ENCODE data around the gene ZNF132.
"Not testable (repeated sequence)": the region's sequence is repeated elsewhere in the genome, so short reads cannot be mapped to it uniquely, and the experiment has no call there.

The ZNF132 gene

DNA sequence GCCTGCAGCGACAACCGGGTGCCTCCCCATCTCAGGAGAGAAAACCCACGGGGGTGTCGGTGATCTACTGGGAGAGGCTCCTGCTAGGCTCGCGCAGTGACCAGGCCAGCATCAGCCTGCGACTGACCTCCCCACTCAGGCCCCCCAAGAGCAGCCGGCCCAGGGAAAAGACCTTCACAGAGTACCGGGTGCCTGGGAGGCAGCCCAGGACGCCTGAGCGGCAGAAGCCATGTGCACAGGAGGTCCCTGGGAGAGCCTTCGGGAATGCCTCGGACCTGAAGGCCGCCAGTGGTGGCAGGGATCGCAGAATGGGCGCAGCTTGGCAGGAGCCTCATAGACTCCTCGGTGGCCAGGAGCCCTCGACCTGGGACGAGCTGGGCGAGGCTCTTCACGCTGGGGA lies 15.4 kb upstream of the ZNF132 start:
- no peak overlapping the region for H3K9ac ChIP-seq (ENCODE audit: low read length)
- no peak overlapping the region for H3K4me3 ChIP-seq (ENCODE audit: low read length)
- H3K36me3 ChIP-seq (ENCODE audit: control insufficient read depth, insufficient read depth, low read length), result peaks cover 11% of the 10 kb centered on the region
- no peak overlapping the region for H3K27ac ChIP-seq (ENCODE audit: low read depth, low read length)
- H3K4me1 ChIP-seq (ENCODE audit: control insufficient read depth, insufficient read depth, low read length), result peaks cover 3% of the 10 kb centered on the region
- H3K27me3 ChIP-seq (ENCODE audit: control insufficient read depth, insufficient read depth, low read length), result no peaks in the 10 kb centered on the region

GRCh38 chr19:58453743-58454142 lies 13.8 kb upstream of the ZNF132 start:
- Histone ChIP-seq H3K27ac (ENCODE audit: low read depth, low read length) (no peak overlapping the region), H3K27me3 (ENCODE audit: control insufficient read depth, insufficient read depth, low read length) (no peaks in the 10 kb centered on the region), H3K4me3 (ENCODE audit: low read length) (no peak overlapping the region), H3K4me1 (ENCODE audit: control insufficient read depth, insufficient read depth, low read length) (peaks cover 3% of the 10 kb centered on the region), H3K9ac (ENCODE audit: low read length) (no peak overlapping the region), H3K36me3 (ENCODE audit: control insufficient read depth, insufficient read depth, low read length) (peaks cover 11% of the 10 kb centered on the region)

DNA sequence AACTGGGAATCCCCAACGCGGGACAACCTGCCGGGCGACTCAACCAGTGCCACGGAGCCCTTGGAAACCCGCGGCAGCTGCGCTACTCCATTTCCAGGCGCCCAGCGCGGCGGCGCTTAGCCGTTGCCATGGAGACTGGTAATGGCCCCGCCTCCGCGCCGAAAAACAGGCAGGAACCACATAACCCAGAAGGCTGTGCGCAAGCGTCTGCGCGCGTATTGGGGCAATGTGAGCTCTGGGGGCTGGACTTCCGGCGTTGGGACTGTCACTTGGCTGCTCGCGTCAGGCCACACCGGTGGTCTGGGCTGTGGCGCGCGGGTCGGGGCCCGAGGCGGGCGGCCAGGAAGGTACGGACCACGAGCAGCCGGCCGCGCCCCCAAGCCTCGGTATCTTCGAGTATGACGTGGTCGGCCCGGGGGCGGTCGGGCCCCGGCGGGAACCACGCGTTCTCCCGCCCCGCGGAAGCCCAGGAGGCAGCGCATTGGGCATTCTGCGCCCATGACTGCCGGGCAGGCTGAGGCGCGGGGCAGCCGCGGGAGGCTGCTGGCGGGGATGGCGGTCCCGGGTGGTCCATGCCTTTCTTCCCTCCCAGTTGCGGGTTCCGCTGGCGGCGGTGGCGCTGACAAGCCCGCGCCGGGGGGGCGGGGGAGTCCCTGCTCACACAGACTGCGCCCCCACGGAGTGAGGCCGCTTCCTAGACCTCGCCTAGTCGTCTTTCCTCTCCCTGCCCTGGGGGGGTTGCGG lies 11.6 kb upstream of the ZNF132 start, which contains the start of gene ZNF324B:
Gene ZNF324B (plus strand): TSS at position 265 of the 744 bp plus-strand sequence. CDS start 2,080 bp downstream, outside the sequence.
- Histone ChIP-seq H3K9ac (ENCODE audit: low read length) (no peak within 1 kb of the TSS), H3K36me3 (ENCODE audit: control insufficient read depth, insufficient read depth, low read length) (peaks cover 11% of the 10 kb centered on the region), H3K27me3 (ENCODE audit: control insufficient read depth, insufficient read depth, low read length) (no peaks in the 10 kb centered on the region), H3K27ac (ENCODE audit: low read depth, low read length) (peak within 1 kb of the TSS; percentile 54), H3K4me1 (ENCODE audit: control insufficient read depth, insufficient read depth, low read length) (peaks cover 3% of the 10 kb centered on the region), H3K4me3 (ENCODE audit: low read length) (peak within 1 kb of the TSS; percentile 77)

DNA sequence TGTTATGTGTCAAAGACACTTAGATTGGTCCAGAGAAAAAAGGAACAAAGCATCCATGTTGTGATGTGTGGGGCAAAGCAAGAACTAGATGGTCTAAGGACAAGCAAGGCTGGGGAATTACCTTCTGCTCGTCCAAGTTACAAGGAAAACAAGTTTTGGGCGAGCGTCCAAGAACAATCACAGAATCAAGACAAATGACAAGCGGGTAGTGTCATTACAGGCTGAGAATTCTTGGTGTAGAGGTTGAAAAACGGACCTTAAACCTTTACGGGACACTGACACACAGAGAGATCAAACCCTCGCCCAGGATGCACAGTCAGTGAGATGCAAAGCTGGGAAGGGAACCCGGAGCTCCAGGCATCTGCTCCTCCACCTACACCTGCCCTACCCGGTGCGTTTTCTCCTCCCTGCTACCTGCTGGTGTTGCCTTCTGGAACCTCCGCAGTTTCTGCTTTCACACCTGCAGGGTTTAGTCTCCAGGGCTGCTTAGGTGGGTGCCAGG lies 11.0 kb upstream of the ZNF132 start:
- Histone ChIP-seq H3K4me1 (ENCODE audit: control insufficient read depth, insufficient read depth, low read length) (peaks cover 3% of the 10 kb centered on the region), H3K27me3 (ENCODE audit: control insufficient read depth, insufficient read depth, low read length) (no peaks in the 10 kb centered on the region), H3K4me3 (ENCODE audit: low read length) (peak overlapping the region; percentile 77), H3K36me3 (ENCODE audit: control insufficient read depth, insufficient read depth, low read length) (peaks cover 7% of the 10 kb centered on the region), H3K9ac (ENCODE audit: low read length) (no peak overlapping the region), H3K27ac (ENCODE audit: low read depth, low read length) (no peak overlapping the region)

- H3K4me1 ChIP-seq (ENCODE audit: control insufficient read depth, insufficient read depth, low read length); H3K36me3 ChIP-seq (ENCODE audit: control insufficient read depth, insufficient read depth, low read length); H3K9ac ChIP-seq (ENCODE audit: low read length); H3K4me3 ChIP-seq (ENCODE audit: low read length); H3K27me3 ChIP-seq (ENCODE audit: control insufficient read depth, insufficient read depth, low read length); H3K27ac ChIP-seq (ENCODE audit: low read depth, low read length): not testable (repeated sequence)
These were observed 10.0 kb upstream of the ZNF132 start for GRCh38 chr19:58449980-58450379.

GRCh38 chr19:58448860-58449259 lies 8.9 kb upstream of the ZNF132 start:
- not testable (repeated sequence) for H3K4me1 ChIP-seq (ENCODE audit: control insufficient read depth, insufficient read depth, low read length); H3K36me3 ChIP-seq (ENCODE audit: control insufficient read depth, insufficient read depth, low read length); H3K27ac ChIP-seq (ENCODE audit: low read depth, low read length); H3K4me3 ChIP-seq (ENCODE audit: low read length); H3K9ac ChIP-seq (ENCODE audit: low read length); H3K27me3 ChIP-seq (ENCODE audit: control insufficient read depth, insufficient read depth, low read length)

DNA sequence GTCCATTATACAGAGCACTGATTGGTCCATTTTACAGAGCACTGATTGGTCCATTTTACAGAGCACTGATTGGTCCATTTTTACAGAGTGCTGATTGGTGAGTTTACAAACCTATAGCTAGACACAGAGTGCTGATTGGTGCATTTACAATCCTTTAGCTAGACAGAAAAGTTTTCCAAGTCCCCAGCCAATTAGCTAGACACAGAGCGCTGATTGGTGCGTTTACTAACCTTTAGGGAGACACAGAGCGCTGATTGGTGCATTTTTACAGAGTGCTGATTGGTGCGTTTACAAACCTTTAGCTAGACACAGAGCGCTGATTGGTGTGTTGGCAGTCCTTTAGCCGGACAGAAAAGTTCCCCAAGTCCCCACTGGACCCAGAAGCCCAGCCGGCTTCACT lies 3.0 kb upstream of the ZNF132 start:
- H3K27me3 ChIP-seq (ENCODE audit: control insufficient read depth, insufficient read depth, low read length); H3K4me3 ChIP-seq (ENCODE audit: low read length); H3K4me1 ChIP-seq (ENCODE audit: control insufficient read depth, insufficient read depth, low read length); H3K9ac ChIP-seq (ENCODE audit: low read length); H3K27ac ChIP-seq (ENCODE audit: low read depth, low read length); H3K36me3 ChIP-seq (ENCODE audit: control insufficient read depth, insufficient read depth, low read length): not testable (repeated sequence)

DNA sequence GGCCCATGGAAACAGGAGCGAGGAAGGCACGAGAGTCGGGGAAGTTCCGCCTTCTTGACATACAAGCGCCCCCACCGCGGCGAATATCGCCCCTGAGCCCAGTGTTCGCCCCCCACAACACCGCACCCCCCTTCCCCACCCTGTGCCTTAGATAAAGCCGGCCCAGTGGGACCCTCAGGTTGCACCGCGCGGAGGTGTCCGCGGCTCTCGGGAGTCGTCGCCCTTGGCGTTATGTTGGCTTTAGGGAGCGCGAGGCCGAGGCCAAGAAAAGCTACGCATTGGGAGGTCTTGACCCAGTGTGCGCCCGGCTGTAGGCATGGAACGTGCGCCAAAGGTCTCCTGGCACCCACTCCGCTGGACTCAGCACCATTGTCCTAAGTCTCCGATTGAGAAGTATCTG lies 603 bp upstream of the ZNF132 start:
- peak overlapping the region; percentile 76 for H3K27ac ChIP-seq (ENCODE audit: low read depth, low read length)
- peaks cover 5% of the 10 kb centered on the region for H3K4me1 ChIP-seq (ENCODE audit: control insufficient read depth, insufficient read depth, low read length)
- peaks cover 16% of the 10 kb centered on the region for H3K36me3 ChIP-seq (ENCODE audit: control insufficient read depth, insufficient read depth, low read length)
- H3K4me3 ChIP-seq (ENCODE audit: low read length), result peak overlapping the region; percentile 82
- H3K27me3 ChIP-seq (ENCODE audit: control insufficient read depth, insufficient read depth, low read length), result no peaks in the 10 kb centered on the region
- H3K9ac ChIP-seq (ENCODE audit: low read length), result peak overlapping the region; percentile 27

DNA sequence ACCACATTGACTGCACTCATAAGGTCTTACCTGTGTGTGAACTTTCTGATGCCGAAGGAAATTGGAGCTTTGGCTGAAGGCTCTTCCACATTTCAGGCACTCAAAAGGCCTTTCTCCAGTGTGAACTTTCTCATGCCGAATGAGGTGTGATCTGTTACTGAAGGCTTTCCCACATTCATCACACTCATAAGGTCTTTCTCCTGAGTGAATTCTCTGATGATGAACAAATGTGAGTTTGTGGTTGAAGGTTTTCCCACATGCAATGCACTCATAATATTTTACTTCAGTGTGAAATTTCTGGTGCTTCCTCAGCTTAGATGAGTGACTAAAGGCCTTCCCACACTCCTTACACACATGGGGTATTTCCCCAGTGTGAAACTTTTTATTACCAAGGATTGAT lies 5.7 kb downstream of the ZNF132 start:
- Histone ChIP-seq H3K4me3 (ENCODE audit: low read length) (no peak overlapping the region), H3K9ac (ENCODE audit: low read length) (no peak overlapping the region), H3K4me1 (ENCODE audit: control insufficient read depth, insufficient read depth, low read length) (no peaks in the 10 kb centered on the region), H3K36me3 (ENCODE audit: control insufficient read depth, insufficient read depth, low read length) (peaks cover 46% of the 10 kb centered on the region), H3K27me3 (ENCODE audit: control insufficient read depth, insufficient read depth, low read length) (no peaks in the 10 kb centered on the region), H3K27ac (ENCODE audit: low read depth, low read length) (no peak overlapping the region)

GRCh38 chr19:58429745-58430144 lies 10.2 kb downstream of the ZNF132 start:
- Histone ChIP-seq H3K4me3 (ENCODE audit: low read length) (no peak overlapping the region), H3K36me3 (ENCODE audit: control insufficient read depth, insufficient read depth, low read length) (peaks cover 21% of the 10 kb centered on the region)

GRCh38 chr19:58428617-58429016 lies 11.3 kb downstream of the ZNF132 start:
- no peak overlapping the region for H3K4me3 ChIP-seq (ENCODE audit: low read length)
- H3K36me3 ChIP-seq (ENCODE audit: control insufficient read depth, insufficient read depth, low read length), result peaks cover 10% of the 10 kb centered on the region
- H3K4me1 ChIP-seq (ENCODE audit: control insufficient read depth, insufficient read depth, low read length), result no peaks in the 10 kb centered on the region
- no peak overlapping the region for H3K9ac ChIP-seq (ENCODE audit: low read length)
- no peaks in the 10 kb centered on the region for H3K27me3 ChIP-seq (ENCODE audit: control insufficient read depth, insufficient read depth, low read length)
- H3K27ac ChIP-seq (ENCODE audit: low read depth, low read length), result no peak overlapping the region

More at GRCh38 chr19:58429745-58430144, 10.2 kb downstream of the ZNF132 start:
- Histone ChIP-seq H3K9ac (ENCODE audit: low read length) (no peak overlapping the region), H3K27ac (ENCODE audit: low read depth, low read length) (no peak overlapping the region), H3K27me3 (ENCODE audit: control insufficient read depth, insufficient read depth, low read length) (no peaks in the 10 kb centered on the region), H3K4me1 (ENCODE audit: control insufficient read depth, insufficient read depth, low read length) (no peaks in the 10 kb centered on the region)

DNA sequence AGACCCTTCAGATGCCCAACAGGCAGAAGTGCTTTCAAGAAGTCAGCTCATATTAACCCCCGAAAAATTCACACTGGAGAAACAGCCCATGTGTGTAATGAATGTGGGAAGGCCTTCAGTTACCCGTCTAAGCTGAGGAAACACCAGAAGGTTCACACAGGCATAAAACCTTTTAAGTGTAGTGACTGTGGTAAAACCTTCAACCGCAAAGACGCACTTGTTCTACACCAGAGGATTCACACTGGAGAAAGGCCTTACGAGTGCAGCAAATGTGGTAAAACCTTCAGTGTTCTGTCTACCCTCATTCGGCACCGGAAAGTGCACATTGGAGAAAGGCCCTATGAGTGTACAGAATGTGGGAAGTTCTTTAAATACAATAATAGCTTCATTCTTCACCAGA lies 22.9 kb downstream of the ZNF132 start:
- Histone ChIP-seq H3K27me3 (ENCODE audit: control insufficient read depth, insufficient read depth, low read length) (no peaks in the 10 kb centered on the region), H3K27ac (ENCODE audit: low read depth, low read length) (no peak overlapping the region), H3K9ac (ENCODE audit: low read length) (no peak overlapping the region), H3K4me3 (ENCODE audit: low read length) (no peak overlapping the region), H3K4me1 (ENCODE audit: control insufficient read depth, insufficient read depth, low read length) (no peaks in the 10 kb centered on the region), H3K36me3 (ENCODE audit: control insufficient read depth, insufficient read depth, low read length) (peaks cover 24% of the 10 kb centered on the region)

DNA sequence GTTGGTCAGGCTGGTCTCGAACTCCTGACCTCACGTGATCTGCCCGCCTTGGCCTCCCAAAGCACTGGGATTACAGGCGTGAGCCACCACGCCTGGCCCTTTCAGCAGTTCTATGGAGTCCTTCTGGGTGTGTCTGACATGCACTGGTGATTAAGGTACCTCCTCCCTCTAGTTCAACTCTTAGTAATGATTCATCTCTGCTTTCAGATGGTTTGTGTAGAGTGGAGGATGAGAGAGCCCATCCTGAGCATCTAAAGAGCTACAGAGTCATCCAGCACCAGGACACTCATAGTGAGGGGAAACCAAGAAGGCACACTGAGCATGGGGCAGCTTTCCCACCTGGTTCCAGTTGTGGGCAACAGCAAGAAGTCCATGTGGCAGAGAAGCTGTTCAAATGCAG lies 23.3 kb downstream of the ZNF132 start:
- Histone ChIP-seq H3K36me3 (ENCODE audit: control insufficient read depth, insufficient read depth, low read length) (peaks cover 24% of the 10 kb centered on the region), H3K4me3 (ENCODE audit: low read length) (no peak overlapping the region), H3K9ac (ENCODE audit: low read length) (no peak overlapping the region), H3K27ac (ENCODE audit: low read depth, low read length) (no peak overlapping the region), H3K27me3 (ENCODE audit: control insufficient read depth, insufficient read depth, low read length) (no peaks in the 10 kb centered on the region), H3K4me1 (ENCODE audit: control insufficient read depth, insufficient read depth, low read length) (no peaks in the 10 kb centered on the region)
